NCI-H524 (cell line): ENCODE data around the gene HTR1B.

Experiments
- DNase-seq, 2 experiments: peaks; one replicate each; lab custom pipeline; 2025; lab: John Stamatoyannopoulos, UW

HTR1B gene

GRCh38 chr6:77463308-77463860, at the start of gene HTR1B:
Gene HTR1B (minus strand): TSS chr6:77463491. CDS start chr6:77463403, 88 bp downstream.
- DNase-seq: no peak

- no peak for DNase-seq
Measured at GRCh38 chr6:77512554-77512953, 49.3 kb upstream of the HTR1B start.

- DNase-seq: no peak
Measured at GRCh38 chr6:77511860-77512259, 48.6 kb upstream of the HTR1B start.

GRCh38 chr6:77502981-77503380, 39.7 kb upstream of the HTR1B start:
- no peak for DNase-seq

GRCh38 chr6:77492530-77492929, 29.2 kb upstream of the HTR1B start:
- DNase-seq: no peak

- no peak for DNase-seq
Measured at GRCh38 chr6:77487808-77488425, 24.6 kb upstream of the HTR1B start.

- DNase-seq: no peak
Measured at GRCh38 chr6:77482981-77483380, 19.7 kb upstream of the HTR1B start.

- no peak for DNase-seq
Measured at GRCh38 chr6:77474973-77475372, 11.7 kb upstream of the HTR1B start.

- DNase-seq: no peak
Measured at GRCh38 chr6:77474286-77474956, 11.1 kb upstream of the HTR1B start.

GRCh38 chr6:77470983-77471382, 7.7 kb upstream of the HTR1B start:
- DNase-seq: no peak

GRCh38 chr6:77468939-77469338, 5.6 kb upstream of the HTR1B start:
- no peak for DNase-seq

- no peak for DNase-seq
Measured at GRCh38 chr6:77466451-77467437, 3.5 kb upstream of the HTR1B start.

- peak in 1 of 2 experiments; percentile 21 for DNase-seq
Measured at GRCh38 chr6:77466055-77466450, 2.8 kb upstream of the HTR1B start.

- no peak for DNase-seq
Measured at GRCh38 chr6:77464495-77464867, 1.2 kb upstream of the HTR1B start.

GRCh38 chr6:77463861-77464494, 687 bp upstream of the HTR1B start:
- no peak for DNase-seq

- DNase-seq: no peak
Measured at GRCh38 chr6:77462359-77463307, 658 bp downstream of the HTR1B start.

GRCh38 chr6:77461796-77462195, 1.5 kb downstream of the HTR1B start:
- no peak for DNase-seq

- DNase-seq: no peak
Measured at GRCh38 chr6:77458421-77458820, 4.9 kb downstream of the HTR1B start.

- peak; percentile 46 to 54 for DNase-seq
Measured at GRCh38 chr6:77457720-77458349, 5.5 kb downstream of the HTR1B start.
